Activated CD8-positive, alpha-beta memory T cell treated with anti-CD3 and anti-CD28 coated beads, Interleukin-2, amount 50 U/mL, for 24 hours (primary cell): ENCODE data around the gene PSMD8.
"Not testable (repeated sequence)": the region's sequence is repeated elsewhere in the genome, so short reads cannot be mapped to it uniquely, and the experiment has no call there.

Experiments used
- DNase-seq: peaks from one replicate; pipeline ENCODE4 v3.0.0-alpha.2; 2020; ENCODE audit errors: extremely low read depth

The PSMD8 gene

DNA sequence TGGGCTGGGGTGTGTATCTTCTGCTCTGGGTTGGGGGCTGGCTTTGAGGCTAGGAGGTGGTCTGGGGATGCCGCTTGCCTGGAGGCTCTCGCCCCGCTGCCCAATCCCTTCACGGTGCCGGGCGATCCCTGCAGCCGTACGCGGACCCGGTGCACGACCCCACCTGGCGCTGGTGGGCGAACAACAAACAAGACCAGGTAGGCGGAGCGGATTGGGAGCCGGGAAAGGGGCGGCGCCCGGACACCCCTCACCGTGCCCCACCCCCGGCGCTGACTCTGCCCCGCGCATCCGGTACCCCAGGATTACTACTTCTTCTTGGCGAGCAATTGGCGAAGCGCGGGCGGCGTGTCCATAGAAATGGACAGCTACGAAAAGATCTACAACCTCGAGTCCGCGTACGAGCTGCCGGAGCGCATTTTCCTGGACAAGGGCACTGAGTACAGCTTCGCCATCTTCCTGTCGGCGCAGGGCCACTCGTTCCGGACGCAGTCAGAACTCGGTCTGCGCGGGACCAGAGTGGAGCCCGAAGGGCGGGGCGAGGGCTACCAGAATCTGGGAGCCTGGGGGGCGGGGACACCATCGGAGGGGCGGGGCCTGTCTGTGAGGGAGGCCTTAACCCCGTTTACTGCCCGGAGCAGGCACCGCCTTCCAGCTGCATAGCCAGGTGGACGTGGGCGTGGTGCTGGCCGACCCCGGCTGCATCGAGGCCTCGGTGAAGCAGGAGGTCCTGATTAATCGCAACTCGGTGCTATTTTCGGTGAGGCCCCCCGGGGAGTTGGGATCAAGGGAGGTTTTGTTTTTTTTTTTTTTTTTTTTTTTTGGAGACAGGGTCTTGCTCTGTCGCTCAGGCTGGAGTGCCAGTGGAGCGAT, 12.1 kb upstream of the PSMD8 start:
- DNase-seq, result peak; percentile 63

DNA sequence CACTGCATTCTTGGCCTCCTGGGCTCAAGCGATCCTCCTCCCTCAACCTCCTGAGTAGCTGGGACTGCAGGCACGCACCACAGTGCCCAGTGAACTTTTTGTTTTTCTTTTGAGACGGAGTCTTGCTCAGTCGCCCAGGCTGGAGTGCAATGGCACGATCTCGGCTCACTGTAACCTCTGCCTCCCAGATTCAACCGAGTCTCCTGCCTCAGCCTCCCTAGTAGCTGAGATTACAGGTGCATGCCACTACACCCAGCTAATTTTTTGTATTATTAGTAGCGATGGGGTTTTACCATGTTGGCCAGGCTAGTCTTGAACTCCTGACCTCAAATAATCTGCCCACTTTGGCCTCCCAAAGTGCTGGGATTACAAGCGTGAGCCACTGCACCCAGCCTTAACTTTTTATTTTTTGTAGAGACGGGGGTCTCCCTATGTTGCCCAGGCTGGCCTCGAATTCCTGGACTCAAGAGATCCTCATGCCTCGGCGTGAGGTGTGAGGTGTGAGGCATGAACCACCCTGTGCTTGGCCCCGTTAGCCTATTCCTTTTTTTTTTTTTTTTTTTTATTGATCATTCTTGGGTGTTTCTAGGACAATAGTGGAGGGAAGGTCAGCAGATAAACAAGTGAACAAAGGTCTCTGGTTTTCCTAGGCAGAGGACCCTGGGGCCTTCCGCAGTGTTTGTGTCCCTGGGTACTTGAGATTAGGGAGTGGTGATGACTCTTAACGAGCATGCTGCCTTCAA, 11.3 kb upstream of the PSMD8 start:
- not testable (repeated sequence) for DNase-seq

DNA sequence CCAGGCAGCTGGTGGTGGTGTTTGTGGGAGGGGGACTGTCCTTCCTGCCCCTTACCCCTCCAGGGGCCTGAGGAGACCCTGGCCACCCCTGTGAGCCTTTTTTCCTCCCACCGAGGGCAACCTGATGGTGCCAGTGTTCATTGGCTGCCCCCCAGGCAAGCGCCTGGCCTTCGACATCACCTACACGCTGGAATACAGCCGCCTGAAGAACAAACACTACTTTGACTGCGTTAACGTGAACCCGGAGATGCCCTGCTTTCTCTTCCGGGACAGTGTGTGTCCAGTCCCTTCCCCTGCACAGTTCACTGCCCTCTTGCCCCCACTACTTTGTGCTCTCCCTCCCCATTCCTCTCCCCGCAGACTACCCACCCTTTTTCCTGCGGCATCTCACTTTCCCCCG, 7.3 kb upstream of the PSMD8 start:
- DNase-seq, result no peak

DNA sequence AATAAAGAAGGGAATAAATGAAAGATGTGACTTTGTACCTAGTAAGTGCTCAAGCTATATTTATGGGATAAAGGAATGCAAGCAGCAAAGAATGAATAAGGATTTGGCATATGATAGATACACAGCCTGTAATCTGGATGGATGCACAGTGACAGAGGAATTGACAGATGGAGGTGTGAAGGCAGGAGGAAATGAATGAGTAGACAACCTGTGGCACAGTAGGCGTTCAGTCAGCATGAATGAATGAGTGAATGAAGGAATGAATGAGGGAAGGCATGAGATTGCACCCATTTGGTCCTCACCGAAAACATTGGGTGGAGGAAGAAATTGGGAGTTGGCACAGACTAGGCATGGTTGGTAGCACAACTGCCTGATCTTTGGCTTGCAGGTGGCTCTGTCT, 4.8 kb upstream of the PSMD8 start:
- DNase-seq, result no peak

DNA sequence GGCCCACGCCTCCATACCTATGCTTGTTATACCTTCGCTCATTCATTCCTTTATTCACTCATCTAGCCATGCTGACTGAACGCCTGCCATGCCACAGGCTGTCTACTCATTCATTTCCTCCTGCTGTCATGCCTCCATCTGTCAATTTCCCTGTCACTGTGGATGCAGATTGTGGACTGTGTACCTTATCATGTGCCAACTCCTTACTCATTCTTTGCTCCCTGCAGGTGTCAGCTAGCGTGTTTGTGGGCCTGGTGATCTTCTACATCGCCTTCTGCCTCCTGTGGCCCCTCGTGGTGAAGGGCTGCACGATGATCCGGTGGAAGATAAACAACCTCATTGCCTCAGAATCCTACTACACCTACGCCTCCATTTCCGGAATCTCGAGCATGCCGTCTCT, 4.1 kb upstream of the PSMD8 start:
- no peak for DNase-seq

DNA sequence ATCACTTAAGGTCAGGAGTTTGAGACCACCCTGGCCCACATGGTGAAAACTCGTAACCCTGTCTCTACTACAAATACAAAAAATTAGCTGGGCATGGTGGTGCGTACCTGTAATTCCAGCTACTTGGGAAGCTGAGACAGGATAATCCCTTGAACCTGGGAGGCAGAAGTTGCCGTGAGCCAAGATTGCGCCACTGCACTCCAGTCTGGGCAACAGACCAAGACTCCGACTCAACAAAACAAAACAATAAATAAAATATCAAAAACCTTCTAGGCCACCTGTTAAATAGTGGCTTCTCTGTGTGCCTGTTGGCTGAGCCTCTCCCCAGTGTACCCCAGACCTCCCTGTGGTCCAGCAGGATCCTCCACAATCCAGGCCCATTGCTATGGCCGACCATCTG, 3.3 kb upstream of the PSMD8 start:
- DNase-seq, result no peak

DNA sequence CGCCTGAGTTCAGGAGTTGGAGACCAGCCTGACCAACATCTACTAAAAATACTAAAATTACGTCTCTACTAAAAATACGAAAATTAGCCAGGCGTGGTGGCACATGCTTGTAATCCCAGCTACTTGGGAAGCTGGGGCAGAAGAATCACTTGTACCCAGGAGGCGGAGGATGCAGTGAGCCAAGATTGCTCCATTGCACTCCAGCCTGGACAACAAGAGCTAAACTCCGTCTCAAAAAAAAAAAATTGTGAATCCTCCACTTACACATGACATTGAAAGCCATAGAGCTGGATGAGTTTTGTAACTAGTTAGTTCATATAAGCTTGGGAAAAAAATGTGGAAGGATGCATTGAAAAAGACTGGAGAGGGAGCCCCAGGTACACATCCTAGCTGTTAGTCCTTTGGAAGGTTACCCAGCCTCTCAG, 452 bp upstream of the PSMD8 start:
- no peak for DNase-seq

DNA sequence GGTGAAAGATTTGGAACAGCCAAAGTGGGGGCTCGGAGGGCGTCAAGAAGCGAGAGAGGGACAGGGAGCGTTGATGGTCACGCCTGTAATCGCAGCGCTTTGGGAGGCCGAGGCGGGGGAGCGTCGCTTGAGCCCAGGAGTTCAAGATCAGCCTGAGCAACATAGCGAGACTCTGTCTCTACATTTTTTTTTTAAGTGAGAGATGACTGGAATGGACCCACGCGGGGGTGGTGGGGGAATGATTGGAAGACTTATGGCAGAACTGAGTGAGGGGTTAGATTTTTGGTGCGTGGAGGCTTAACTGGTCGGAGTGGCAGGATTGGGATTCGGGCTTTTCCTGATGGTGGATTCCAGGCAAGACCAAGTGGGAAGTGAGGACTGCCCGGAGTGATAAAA, 725 bp downstream of the PSMD8 start:
- no peak for DNase-seq

DNA sequence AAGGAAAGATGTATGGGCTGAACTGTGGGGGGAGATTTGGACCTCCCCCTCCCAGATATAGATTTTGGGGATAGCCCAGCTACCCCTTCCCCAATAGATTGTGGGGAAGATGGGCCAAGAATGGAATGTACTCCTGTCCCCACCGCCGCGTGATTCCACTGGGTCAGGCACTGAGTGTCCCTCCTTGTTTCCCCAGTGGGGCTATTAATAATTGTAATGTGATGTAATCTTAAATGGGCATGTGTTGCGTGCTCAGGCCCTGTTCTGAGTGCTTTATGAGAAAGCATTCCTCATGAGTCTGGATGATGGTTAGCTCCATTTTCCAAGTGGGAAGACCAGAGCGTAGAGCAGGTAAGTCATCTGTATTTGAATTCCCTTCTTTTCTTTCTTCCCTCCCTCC, 1.4 kb downstream of the PSMD8 start:
- no peak for DNase-seq

DNA sequence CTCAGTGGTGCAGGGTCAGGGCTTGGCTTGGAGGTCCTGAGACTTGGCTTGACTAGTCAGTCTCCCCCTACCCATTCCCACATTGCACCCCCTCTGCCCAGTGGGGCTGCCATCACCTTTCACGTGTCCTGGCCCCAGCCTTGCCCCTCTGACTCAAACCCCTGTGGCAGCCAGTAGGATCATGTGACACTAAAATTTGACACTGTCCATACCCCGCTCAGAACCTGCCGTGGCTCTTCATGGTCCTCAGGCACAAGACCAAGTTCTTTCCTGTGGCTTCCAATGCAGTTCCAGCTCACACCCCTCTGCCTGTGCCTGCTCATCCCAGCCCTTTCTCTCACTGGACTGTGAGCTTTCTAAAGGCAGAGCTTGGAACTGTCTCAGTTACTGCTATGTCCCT, 2.2 kb downstream of the PSMD8 start:
- DNase-seq, result no peak

DNA sequence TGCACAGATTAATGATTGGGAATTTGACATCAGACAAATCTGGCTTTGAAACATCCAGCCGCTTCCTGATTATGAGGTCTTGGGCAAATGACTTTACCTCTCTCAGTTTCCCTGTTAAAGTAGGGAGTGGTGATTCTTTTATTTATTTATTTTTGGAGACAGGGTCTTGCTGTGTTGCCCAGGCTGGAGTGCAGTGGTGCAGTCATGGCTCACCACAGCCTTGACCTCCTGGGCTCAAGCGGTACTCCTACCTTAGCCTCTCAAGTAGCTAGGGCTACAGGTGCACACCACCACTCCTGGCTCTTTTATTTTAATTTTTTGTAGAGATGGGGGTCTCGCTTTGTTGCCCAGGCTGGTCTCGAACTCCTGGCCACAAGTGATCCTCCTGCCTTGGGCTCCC, 2.7 kb downstream of the PSMD8 start:
- no peak for DNase-seq

DNA sequence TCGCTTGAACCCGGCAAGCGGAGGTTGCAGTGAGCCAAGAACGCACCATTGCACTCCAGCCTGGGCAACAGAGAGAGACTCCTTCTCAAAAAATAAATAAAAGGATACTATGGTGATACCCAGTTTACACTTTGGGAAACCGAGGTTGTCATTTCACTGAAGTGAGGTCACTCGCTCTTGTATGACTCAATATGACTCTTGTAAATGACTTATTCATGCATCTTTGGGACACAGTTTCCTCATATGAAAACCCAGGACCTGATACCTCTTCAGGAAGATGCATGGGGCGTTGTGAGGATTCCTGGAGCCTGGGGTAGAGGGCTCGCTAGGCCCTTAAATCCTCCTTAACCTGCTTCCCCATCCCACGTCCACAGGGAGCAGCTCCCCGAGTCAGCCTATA, 4.5 kb downstream of the PSMD8 start:
- no peak for DNase-seq

DNA sequence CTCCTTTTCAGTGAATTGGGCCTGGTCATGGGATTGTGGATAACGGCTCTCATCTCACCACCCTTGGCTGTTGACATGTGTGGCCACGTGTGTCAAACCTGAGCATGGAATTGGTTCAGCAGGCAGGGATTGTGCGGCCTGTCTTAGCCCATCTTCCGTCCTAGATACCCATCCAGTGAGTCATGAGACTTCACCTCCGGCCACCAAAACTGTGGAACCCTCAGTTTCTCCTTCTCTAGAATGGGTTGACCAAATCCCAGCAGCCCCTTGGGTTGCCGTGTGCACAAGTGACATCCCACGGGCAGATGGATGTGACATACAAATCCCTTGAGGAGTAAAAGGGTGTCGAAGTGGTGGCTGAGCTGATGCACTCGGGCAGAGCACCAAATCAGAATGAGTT, 6.8 kb downstream of the PSMD8 start:
- no peak for DNase-seq

DNA sequence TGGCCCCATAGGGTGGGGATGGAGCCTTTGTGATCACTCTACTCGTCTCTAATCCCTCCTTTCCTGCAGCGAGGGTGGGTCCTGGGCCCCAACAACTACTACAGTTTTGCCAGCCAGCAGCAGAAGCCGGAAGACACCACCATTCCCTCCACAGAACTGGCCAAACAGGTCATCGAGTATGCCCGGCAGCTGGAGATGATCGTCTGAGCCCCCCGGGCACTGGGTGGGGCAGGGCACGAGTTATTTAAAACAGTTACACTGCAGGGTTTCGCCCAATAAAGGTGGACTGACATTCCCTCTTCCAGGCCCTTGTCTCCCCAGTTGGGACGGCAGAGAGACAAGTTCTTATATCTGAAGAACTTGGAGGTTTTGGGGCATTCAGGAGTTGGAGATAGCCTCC, 8.8 kb downstream of the PSMD8 start:
- DNase-seq, result no peak

DNA sequence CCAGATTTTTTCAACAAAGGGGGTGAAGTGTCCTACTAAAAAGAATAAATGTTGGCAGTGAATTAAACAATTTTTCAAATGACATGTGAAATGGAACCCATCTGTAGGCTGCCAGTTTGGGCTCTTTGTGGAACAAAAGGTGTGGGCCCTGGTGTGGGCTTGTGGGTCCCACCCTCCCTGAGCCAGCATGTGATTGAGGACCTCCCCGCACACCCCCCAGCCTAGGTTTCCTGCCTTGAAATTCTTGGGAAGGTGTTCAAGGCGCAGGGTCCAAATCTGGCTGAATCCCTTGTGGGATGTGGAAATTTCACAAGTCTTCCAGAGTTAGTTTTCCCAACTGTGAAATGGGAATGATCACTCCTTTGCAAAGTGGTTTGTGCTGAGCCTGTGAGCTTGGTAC, 9.4 kb downstream of the PSMD8 start:
- no peak for DNase-seq

DNA sequence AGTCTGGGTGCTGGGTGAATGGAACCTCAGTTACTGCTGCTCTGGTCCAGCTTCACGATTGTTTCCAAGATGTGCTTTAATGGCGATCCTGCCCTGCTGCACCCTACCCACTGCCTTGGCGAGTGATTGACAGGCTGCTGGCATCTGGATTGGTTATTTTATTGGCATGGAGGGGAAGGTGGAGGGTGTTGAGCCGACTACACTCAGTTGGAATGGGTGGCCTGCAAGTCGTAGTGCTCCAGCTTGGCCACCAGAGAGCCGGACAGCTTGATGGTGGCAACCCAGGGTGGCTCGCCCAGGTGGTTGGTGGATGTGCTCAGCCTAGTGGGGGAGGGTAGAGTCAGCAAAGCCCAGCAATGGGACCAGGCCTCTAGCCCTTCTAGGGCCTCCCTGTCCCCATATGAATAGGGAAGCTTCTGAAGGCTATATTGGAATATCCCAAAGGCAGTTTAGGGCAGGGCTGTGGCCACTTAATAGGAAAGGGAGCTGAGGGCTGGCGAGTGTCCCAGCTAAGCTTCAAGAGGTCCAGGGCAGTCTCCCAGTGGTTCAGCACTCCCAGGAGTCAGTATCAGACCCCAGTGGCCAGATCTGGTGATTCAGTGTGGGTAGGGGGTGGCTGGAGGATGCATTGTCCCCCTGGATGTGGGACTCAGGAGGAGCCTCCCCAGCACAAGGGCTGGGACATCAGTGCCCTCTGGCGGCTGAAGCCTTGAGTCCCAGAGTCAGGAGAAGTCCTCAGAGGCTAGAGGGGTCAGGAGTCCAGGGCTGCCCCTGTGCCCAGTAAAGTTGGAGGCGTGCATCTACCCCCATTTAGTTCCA, 10.0 kb downstream of the PSMD8 start:
- DNase-seq, result no peak

DNA sequence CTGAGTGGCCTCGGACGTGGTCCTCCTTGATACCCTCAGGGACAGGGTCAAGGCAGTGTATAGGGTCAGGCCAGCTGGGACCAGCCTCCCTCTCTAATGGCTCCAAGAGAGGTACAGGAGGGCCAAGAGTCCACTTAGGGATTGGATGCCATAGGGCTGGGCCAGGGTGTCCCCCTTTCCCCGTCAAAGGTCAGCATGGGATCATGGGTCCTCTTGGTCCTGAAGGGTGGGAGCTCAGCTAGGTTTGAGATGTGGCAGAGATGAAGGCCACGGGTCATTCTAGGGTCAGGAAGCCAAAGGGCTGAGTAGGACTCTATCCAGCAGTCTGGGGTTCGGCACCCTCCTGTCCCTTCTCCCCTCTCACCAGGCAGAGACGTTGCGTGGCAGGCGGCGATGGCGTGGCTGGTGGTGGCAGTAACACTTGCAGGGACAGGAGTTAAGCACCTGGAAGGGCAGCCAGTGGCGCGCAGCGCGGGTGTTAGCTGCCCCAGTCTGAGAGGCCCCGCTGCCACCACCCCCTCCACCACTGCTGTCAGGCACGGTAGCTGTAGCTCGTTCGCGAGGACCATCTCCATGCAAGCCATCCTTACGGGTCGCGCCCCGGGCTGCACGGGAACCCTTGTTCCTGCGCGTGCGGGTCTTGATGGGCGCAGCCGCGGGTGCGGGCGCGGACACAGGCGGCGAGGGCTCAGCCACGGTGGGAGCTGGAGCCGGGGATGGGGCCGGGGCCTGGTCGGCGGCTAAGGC, 10.9 kb downstream of the PSMD8 start:
- no peak for DNase-seq

DNA sequence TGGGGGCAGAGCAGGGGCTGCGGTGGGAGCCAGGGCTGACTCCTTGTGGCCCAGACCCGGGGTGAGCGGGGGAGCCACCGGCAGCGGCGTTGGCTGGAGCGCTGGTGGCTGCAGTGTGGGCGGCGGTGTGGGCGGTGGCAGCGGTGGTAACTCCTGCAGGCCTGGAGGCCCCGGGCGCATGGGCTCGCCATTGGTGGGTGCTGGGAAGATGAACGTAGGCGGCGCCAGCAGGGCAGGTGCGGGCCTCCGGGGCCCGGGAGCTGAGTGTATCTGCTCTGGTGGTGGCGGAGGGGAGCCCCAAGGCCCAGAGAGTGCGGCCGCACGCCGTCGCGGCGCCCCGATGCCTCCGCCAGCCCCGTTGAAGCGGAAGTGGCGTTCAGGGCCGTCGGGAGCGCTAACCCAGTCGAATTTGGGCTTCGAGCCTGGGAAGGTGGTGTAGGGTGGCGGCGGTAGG, 11.5 kb downstream of the PSMD8 start:
- no peak for DNase-seq

DNA sequence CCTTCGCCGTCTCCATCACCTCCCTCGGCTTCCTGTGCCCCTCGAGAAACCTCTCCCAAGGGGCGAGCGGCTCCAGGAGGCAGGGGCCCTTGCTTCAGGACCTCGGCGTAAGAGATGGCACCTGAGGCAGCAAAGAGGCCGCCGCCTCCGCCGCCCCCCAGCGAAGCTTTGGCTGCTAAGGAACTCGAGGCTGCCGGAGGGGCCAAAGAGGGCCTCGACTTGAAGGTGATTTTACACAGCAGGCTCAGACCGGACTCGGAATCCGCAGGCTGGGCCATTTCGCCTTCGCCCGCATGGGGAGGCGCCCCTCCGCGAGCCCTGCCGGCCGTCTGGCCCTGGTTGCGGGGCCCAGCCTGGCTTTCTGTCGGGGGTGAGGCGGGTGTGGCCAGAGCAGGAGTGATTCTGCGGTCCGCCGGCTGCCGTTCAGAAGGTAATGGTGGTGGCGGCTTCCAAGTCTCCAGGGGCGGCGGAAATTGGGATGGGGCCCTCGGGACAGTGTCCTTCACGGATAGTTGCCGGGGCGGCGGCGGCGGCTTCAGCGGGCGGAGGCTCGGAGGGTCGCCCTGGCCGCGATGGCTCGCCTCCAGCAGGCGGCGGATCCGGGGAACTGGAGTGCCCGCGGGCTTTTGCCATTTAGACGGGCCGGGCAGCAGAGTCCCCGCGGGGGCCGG, 12.1 kb downstream of the PSMD8 start:
- DNase-seq, result no peak

DNA sequence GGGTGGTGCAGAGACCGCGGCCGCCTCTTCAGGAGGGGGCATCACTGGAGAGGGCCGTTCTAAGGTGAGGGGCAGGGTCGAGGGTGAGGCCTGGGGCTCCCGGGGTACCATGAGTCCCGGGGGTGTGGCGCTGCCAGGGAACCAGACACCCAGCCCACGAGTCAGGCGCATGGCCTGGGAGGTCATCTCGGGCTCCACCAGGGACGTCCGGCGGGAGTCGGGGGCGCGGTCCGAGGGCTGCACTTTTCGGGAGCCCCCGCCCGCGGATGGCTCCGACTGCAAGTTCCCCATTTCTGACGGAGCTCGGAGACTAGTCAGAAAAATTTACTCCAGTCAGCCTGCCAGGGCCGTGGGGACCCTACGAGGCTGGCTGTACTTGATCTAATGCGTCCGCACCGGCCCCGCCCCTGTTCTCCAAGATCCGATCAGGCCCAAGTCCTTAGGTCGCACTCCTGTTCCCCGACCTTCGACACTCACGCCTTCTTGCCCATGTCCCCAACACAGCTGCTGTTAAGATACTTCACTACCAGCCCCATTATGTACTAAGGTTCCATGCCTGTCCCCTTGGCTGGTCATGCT, 12.7 kb downstream of the PSMD8 start:
- DNase-seq, result no peak
